A549 treated with GW870086 at 1 μM for 4 hours (cell line): ENCODE results near the gene DNAJC7. TPM values are rescaled to one million over a fixed set of nuclear protein-coding genes. Genes with fewer than 3 reads are reported as not detected.

ENCODE experiments used
- total RNA-seq: library from RNA; stranded (reverse); fragments of 200-300 nt; extraction: Qiagen RNA extraction; gene quantifications from 5 replicates; pipeline ENCODE4 v1.2.3, GENCODE V29; 2022; ENCODE audit warnings: low read depth

Gene DNAJC7
- 111 to 123 TPM (median 118 TPM) in 5 replicates for total RNA-seq

GRCh38 chr17:42016941-42017865 is at the start of gene DNAJC7:
DNAJC7 (minus strand) TSS chr17:42017439; CDS start chr17:42017416, 23 bp downstream.

GRCh38 chr17:42050393-42051012 is 33.3 kb upstream of the DNAJC7 start, which contains the start of gene C17orf113:
C17orf113 (minus strand) TSS chr17:42050601; CDS start chr17:42043376, 7,225 bp downstream.

DNA sequence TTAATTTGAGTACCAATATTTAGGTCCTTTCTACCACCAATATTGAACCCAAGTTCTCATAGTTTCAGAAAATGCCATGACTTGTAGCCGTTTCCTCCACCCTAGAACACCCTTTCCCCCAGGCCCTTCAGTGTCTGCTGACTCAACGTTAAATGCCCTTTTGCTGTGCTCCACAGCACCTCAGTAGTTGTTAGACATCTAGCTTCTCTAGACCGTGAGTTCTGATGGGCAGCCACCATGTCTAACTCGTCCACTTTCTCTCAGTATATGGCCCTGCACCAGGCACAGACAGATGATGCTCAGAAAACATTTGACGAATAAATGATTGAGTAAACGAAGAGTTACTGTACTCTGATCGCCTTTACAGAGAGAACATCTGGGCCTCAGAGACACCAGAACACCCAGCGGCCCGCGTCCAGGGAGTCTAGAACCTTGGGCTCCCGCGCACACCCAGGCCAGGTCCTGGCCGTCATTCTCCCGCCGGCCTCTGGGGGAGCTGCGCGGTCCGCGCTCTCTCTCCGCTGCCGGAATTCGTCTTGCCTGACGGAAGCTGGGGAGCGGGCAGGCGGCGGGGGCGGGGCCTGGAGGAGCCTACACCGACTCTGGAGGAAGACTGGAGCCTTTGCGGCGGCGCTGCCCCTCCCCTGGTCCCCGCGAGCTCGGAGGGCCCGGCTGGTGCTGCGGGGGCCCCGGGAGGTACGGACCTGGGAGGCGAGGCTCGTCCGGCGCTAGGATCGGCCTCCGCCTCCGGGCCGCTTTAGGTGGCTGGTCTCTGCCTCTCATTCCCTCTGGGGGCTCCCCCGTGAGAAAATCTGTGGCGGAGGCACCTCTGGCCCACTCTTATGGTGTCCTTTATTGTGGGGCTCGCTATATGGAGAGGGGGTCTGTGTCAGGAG is 2.5 kb upstream of the DNAJC7 start, which contains the start of gene NKIRAS2:
TSS of gene NKIRAS2 (plus strand) at position 582 of the 896 bp plus-strand sequence. CDS start 1,488 bp downstream, outside the sequence.

GRCh38 chr17:41966463-41967140 is 50.6 kb downstream of the DNAJC7 start, which contains the start of gene CNP:
CNP (plus strand) TSS chr17:41966795; CDS start chr17:41966885, 90 bp downstream.

DNA sequence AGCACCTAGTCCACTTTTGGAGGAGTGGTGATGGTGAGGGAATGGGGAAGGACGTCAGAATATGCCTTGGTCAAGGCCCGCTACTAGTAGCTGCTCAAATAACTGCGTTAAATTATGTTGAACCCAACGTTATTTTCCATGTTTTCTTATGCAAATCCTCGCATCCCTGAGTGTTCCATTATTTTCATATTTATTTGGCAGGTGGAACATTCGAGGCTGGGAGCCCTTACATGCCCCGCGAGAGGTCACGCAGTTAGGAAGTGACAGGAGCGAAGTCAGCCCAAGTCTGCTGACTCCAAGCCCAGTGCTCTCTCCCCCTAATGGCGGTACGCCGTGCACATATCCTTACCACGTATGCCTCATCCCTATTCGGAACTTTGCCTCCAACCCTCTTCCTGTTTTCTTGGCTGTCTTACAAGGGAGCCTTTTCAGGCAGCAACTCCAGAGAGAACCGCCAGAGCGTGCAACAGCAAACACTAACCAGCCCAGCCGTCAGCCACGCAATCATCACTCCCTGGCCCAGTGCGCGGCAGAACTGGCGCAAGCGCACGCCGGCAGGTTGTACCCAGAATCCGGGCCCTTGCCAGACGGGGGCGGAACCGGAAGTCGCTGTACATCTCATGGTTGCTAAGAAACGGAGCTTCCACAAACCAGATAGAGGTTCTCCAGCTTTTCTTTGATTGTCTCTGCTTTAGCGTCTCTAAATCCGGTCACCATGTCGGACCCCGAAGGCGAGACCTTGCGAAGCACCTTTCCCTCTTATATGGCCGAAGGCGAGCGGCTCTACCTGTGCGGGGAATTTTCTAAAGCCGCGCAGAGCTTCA is 87.0 kb downstream of the DNAJC7 start, which contains the start of gene ODAD4:
TSS of gene ODAD4 (plus strand) at position 609 of the 824 bp plus-strand sequence. CDS start at position 716, 107 bp downstream.

Other genes with a start within 250 kb of the DNAJC7 start
- gene JUP, start 230.7 kb downstream of the DNAJC7 start, total RNA-seq, result 91.7 to 132 TPM (median 123 TPM) in 5 replicates
- 25.8 to 38.7 TPM (median 35.0 TPM) in 5 replicates for gene P3H4, start 205.5 kb downstream of the DNAJC7 start, total RNA-seq
- gene FKBP10, start 204.4 kb downstream of the DNAJC7 start, total RNA-seq, result 86.7 to 109 TPM (median 106 TPM) in 5 replicates
- 103 to 113 TPM (median 108 TPM) in 5 replicates for gene NT5C3B, start 181.2 kb downstream of the DNAJC7 start, total RNA-seq
- gene KLHL10, start 179.6 kb downstream of the DNAJC7 start, total RNA-seq, result not detected in 5 replicates
- 1.7 to 3.8 TPM (median 2.9 TPM) in 5 replicates for gene KLHL11, start 152.0 kb downstream of the DNAJC7 start, total RNA-seq
- gene ACLY, start 98.5 kb downstream of the DNAJC7 start, total RNA-seq, result 247 to 312 TPM (median 289 TPM) in 5 replicates
- gene ODAD4, start 86.8 kb downstream of the DNAJC7 start, total RNA-seq, result 0.98 to 1.6 TPM (median 1.3 TPM) in 5 replicates
- gene CNP, start 50.6 kb downstream of the DNAJC7 start, total RNA-seq, result 55.5 to 71.2 TPM (median 67.9 TPM) in 5 replicates
- gene NKIRAS2, start 2.7 kb upstream of the DNAJC7 start, total RNA-seq, result 42.0 to 45.8 TPM (median 44.8 TPM) in 5 replicates
- 0.48 to 0.94 TPM (median 0.69 TPM) in 5 replicates for gene C17orf113, start 33.2 kb upstream of the DNAJC7 start, total RNA-seq
- gene ZNF385C, start 81.0 kb upstream of the DNAJC7 start, total RNA-seq, result 0.14 to 0.32 TPM (median 0.27 TPM) in 4 of 5 replicates, not detected in the other
- gene DHX58, start 95.3 kb upstream of the DNAJC7 start, total RNA-seq, result 0.18 to 0.69 TPM (median 0.51 TPM) in 5 replicates
- 36.5 to 47.8 TPM (median 45.1 TPM) in 5 replicates for gene KAT2A, start 103.9 kb upstream of the DNAJC7 start, total RNA-seq
- gene HSPB9, start 105.4 kb upstream of the DNAJC7 start, total RNA-seq, result 0.08 TPM in 1 of 5 replicates, not detected in the others
- 222 to 266 TPM (median 257 TPM) in 5 replicates for gene RAB5C, start 137.6 kb upstream of the DNAJC7 start, total RNA-seq
- gene KCNH4, start 163.7 kb upstream of the DNAJC7 start, total RNA-seq, result 0.25 to 0.39 TPM (median 0.29 TPM) in 5 replicates
- not detected in 5 replicates for gene HCRT, start 168.0 kb upstream of the DNAJC7 start, total RNA-seq
- gene GHDC, start 177.1 kb upstream of the DNAJC7 start, total RNA-seq, result 18.2 to 22.2 TPM (median 18.6 TPM) in 5 replicates